DMS153 treated with DMSO at 0.1 percent for 48 hours (cell line): ENCODE measurements around the gene XBP1.
"Not testable (repeated sequence)": the region's sequence is repeated elsewhere in the genome, so short reads cannot be mapped to it uniquely, and the experiment has no call there.

Experiments used
- DNase-seq: peaks from one replicate; lab custom pipeline; 2025; ENCODE audit not compliant: unreplicated experiment; lab: John Stamatoyannopoulos, UW

XBP1 gene

GRCh38 chr22:28754512-28754911 is 45.9 kb downstream of the XBP1 start:
- DNase-seq: not testable (repeated sequence)

- DNase-seq: no peak
Measured at GRCh38 chr22:28750471-28750881, 49.9 kb downstream of the XBP1 start.
